ENCODE measurements around the gene NUP98.
"Not testable (repeated sequence)": the region's sequence is repeated elsewhere in the genome, so short reads cannot be mapped to it uniquely, and the experiment has no call there.

NUP98 gene

GRCh38 chr11:3655547-3655946 is 141.8 kb downstream of the NUP98 start:
- TF ChIP-seq POU2F2 (IDR thresholded peaks at IDR 0.05; ENCODE audit: low read depth, low read length) = no peak
- DNase-seq (ENCODE audit: insufficient read length, low spot score) (no peak), FAIRE-seq (no peak)

- not testable (repeated sequence) for DNase-seq (ENCODE audit: insufficient read length, low spot score); FAIRE-seq
Observed at GRCh38 chr11:3652514-3652913, 144.8 kb downstream of the NUP98 start.

- FAIRE-seq; DNase-seq (ENCODE audit: insufficient read length, low spot score): not testable (repeated sequence)
Observed at GRCh38 chr11:3649374-3649773, 148.0 kb downstream of the NUP98 start.

- not testable (repeated sequence) for DNase-seq (ENCODE audit: insufficient read length, low spot score); FAIRE-seq
Observed at GRCh38 chr11:3648843-3649242, 148.5 kb downstream of the NUP98 start.

- DNase-seq (ENCODE audit: insufficient read length, low spot score) = no peak
- FAIRE-seq = no peak
- TF ChIP-seq POLR2A (IDR thresholded peaks at IDR 0.05; ENCODE audit: low read depth, low read length) = no peak
- no peak for TF ChIP-seq POLR2AphosphoS5 (IDR thresholded peaks at IDR 0.05; ENCODE audit: low read depth, low read length)
- TF ChIP-seq TAF1 (IDR thresholded peaks at IDR 0.05; ENCODE audit: low read depth, low read length) = no peak
- no peak for TF ChIP-seq POU2F2 (IDR thresholded peaks at IDR 0.05; ENCODE audit: low read depth, low read length)
- TF ChIP-seq SPI1 (IDR thresholded peaks at IDR 0.05; ENCODE audit: low read depth, low read length) = no peak
- TF ChIP-seq PAX5 (IDR thresholded peaks at IDR 0.05; ENCODE audit: insufficient read depth, low read length, severe bottlenecking) = no peak
Observed at GRCh38 chr11:3645552-3645951, 151.8 kb downstream of the NUP98 start.

- no peak for TF ChIP-seq PAX5 (IDR thresholded peaks at IDR 0.05; ENCODE audit: insufficient read depth, low read length, severe bottlenecking)
- no peak for TF ChIP-seq SPI1 (IDR thresholded peaks at IDR 0.05; ENCODE audit: low read depth, low read length)
- TF ChIP-seq POLR2A (IDR thresholded peaks at IDR 0.05; ENCODE audit: low read depth, low read length) = no peak
- no peak for TF ChIP-seq TAF1 (IDR thresholded peaks at IDR 0.05; ENCODE audit: low read depth, low read length)
- no peak for TF ChIP-seq POLR2AphosphoS5 (IDR thresholded peaks at IDR 0.05; ENCODE audit: low read depth, low read length)
- no peak for TF ChIP-seq POU2F2 (IDR thresholded peaks at IDR 0.05; ENCODE audit: low read depth, low read length)
- FAIRE-seq (no peak), DNase-seq (ENCODE audit: insufficient read length, low spot score) (no peak)
Observed at GRCh38 chr11:3644817-3645235, 152.5 kb downstream of the NUP98 start, which contains the start of gene ART1. ART1 (plus strand) TSS chr11:3645128; CDS start chr11:3659214, 14,086 bp downstream.

GRCh38 chr11:3643102-3643546 is 154.2 kb downstream of the NUP98 start:
- DNase-seq (ENCODE audit: insufficient read length, low spot score); FAIRE-seq: not testable (repeated sequence)

GRCh38 chr11:3642071-3642951 is 155.0 kb downstream of the NUP98 start:
- no peak for TF ChIP-seq POLR2AphosphoS5 (IDR thresholded peaks at IDR 0.05; ENCODE audit: low read depth, low read length)
- no peak for TF ChIP-seq TAF1 (IDR thresholded peaks at IDR 0.05; ENCODE audit: low read depth, low read length)
- no peak for TF ChIP-seq POLR2A (IDR thresholded peaks at IDR 0.05; ENCODE audit: low read depth, low read length)
- no peak for TF ChIP-seq POU2F2 (IDR thresholded peaks at IDR 0.05; ENCODE audit: low read depth, low read length)
- TF ChIP-seq PAX5 (IDR thresholded peaks at IDR 0.05; ENCODE audit: insufficient read depth, low read length, severe bottlenecking) = no peak
- no peak for TF ChIP-seq SPI1 (IDR thresholded peaks at IDR 0.05; ENCODE audit: low read depth, low read length)
- DNase-seq (ENCODE audit: insufficient read length, low spot score) (peak; percentile 45), FAIRE-seq (no peak)

GRCh38 chr11:3641701-3642070 is 155.7 kb downstream of the NUP98 start, which contains the start of gene ART5:
ART5 (minus strand) TSS chr11:3641992; CDS start chr11:3641862, 130 bp downstream.
- no peak for FAIRE-seq

GRCh38 chr11:3641191-3641590 is 156.2 kb downstream of the NUP98 start:
- DNase-seq (ENCODE audit: insufficient read length, low spot score) (no peak), FAIRE-seq (no peak)
- TF ChIP-seq SPI1 (IDR thresholded peaks at IDR 0.05; ENCODE audit: low read depth, low read length) (no peak), POU2F2 (IDR thresholded peaks at IDR 0.05; ENCODE audit: low read depth, low read length) (no peak), POLR2AphosphoS5 (IDR thresholded peaks at IDR 0.05; ENCODE audit: low read depth, low read length) (no peak), PAX5 (IDR thresholded peaks at IDR 0.05; ENCODE audit: insufficient read depth, low read length, severe bottlenecking) (no peak), TAF1 (IDR thresholded peaks at IDR 0.05; ENCODE audit: low read depth, low read length) (no peak)

More at GRCh38 chr11:3641701-3642070, 155.7 kb downstream of the NUP98 start, which contains the start of gene ART5:
- TF ChIP-seq POLR2AphosphoS5 (IDR thresholded peaks at IDR 0.05; ENCODE audit: low read depth, low read length) = no peak
- TF ChIP-seq POLR2A (IDR thresholded peaks at IDR 0.05; ENCODE audit: low read depth, low read length) = no peak
- TF ChIP-seq TAF1 (IDR thresholded peaks at IDR 0.05; ENCODE audit: low read depth, low read length) = no peak
- TF ChIP-seq POU2F2 (IDR thresholded peaks at IDR 0.05; ENCODE audit: low read depth, low read length) = no peak
- no peak for TF ChIP-seq PAX5 (IDR thresholded peaks at IDR 0.05; ENCODE audit: insufficient read depth, low read length, severe bottlenecking)
- TF ChIP-seq SPI1 (IDR thresholded peaks at IDR 0.05; ENCODE audit: low read depth, low read length) = no peak
- no peak for DNase-seq (ENCODE audit: insufficient read length, low spot score)

GRCh38 chr11:3639841-3640240 is 157.5 kb downstream of the NUP98 start:
- no peak for DNase-seq (ENCODE audit: insufficient read length, low spot score)
- FAIRE-seq = no peak
- TF ChIP-seq TAF1 (IDR thresholded peaks at IDR 0.05; ENCODE audit: low read depth, low read length) = no peak
- TF ChIP-seq POU2F2 (IDR thresholded peaks at IDR 0.05; ENCODE audit: low read depth, low read length) = no peak
- TF ChIP-seq PAX5 (IDR thresholded peaks at IDR 0.05; ENCODE audit: insufficient read depth, low read length, severe bottlenecking) = no peak
- no peak for TF ChIP-seq POLR2AphosphoS5 (IDR thresholded peaks at IDR 0.05; ENCODE audit: low read depth, low read length)
- TF ChIP-seq POLR2A (IDR thresholded peaks at IDR 0.05; ENCODE audit: low read depth, low read length) = no peak
- no peak for TF ChIP-seq SPI1 (IDR thresholded peaks at IDR 0.05; ENCODE audit: low read depth, low read length)

Data from GM12891 (cell line).